GM19328 (cell line): Measurements from ENCODE around the gene C1QTNF4.
"Not testable (repeated sequence)": the region's sequence is repeated elsewhere in the genome, so short reads cannot be mapped to it uniquely, and the experiment has no call there.

Source experiments
- ATAC-seq: cut with Tn5 transposase; IDR thresholded peaks from one replicate; pipeline ENCODE4 v1.9.1; 2021; ENCODE audit warnings: mild to moderate bottlenecking, moderate library complexity; ENCODE audit not compliant: unreplicated experiment

Gene C1QTNF4

GRCh38 chr11:47569646-47570045, 24.6 kb downstream of the C1QTNF4 start:
- no peak for ATAC-seq

GRCh38 chr11:47566149-47566698, 28.0 kb downstream of the C1QTNF4 start:
- no peak for ATAC-seq

- peak; percentile 77 for ATAC-seq
Observed at GRCh38 chr11:47565340-47566148, 28.7 kb downstream of the C1QTNF4 start, which contains the start of gene PTPMT1. TSS of gene PTPMT1 (plus strand) at chr11:47565599. CDS start at chr11:47565623, 24 bp downstream.

- peak; percentile 8 for ATAC-seq
Observed at GRCh38 chr11:47564933-47565339, 29.3 kb downstream of the C1QTNF4 start.

GRCh38 chr11:47564366-47564765, 29.8 kb downstream of the C1QTNF4 start:
- not testable (repeated sequence) for ATAC-seq

GRCh38 chr11:47562393-47562792, 31.8 kb downstream of the C1QTNF4 start:
- ATAC-seq, result not testable (repeated sequence)

- no peak for ATAC-seq
Observed at GRCh38 chr11:47560426-47560825, 33.8 kb downstream of the C1QTNF4 start.

GRCh38 chr11:47558695-47559094, 35.5 kb downstream of the C1QTNF4 start:
- no peak for ATAC-seq

- ATAC-seq, result not testable (repeated sequence)
Observed at GRCh38 chr11:47557004-47557403, 37.2 kb downstream of the C1QTNF4 start.

- ATAC-seq, result peak; percentile 21
Observed at GRCh38 chr11:47553406-47553743, 40.8 kb downstream of the C1QTNF4 start.

- peak; percentile 88 for ATAC-seq
Observed at GRCh38 chr11:47552566-47553405, 41.4 kb downstream of the C1QTNF4 start, which contains the start of gene CELF1. TSS of gene CELF1 (minus strand) at chr11:47553132. CDS start at chr11:47499523, 53,609 bp downstream.

- ATAC-seq, result peak; percentile 2
Observed at GRCh38 chr11:47552056-47552565, 42.1 kb downstream of the C1QTNF4 start.

GRCh38 chr11:47551086-47551485, 43.1 kb downstream of the C1QTNF4 start:
- no peak for ATAC-seq

- no peak for ATAC-seq
Observed at GRCh38 chr11:47550288-47551047, 43.7 kb downstream of the C1QTNF4 start.

- not testable (repeated sequence) for ATAC-seq
Observed at GRCh38 chr11:47546274-47546673, 47.9 kb downstream of the C1QTNF4 start.

GRCh38 chr11:47545298-47545697, 48.9 kb downstream of the C1QTNF4 start:
- ATAC-seq, result no peak

- ATAC-seq, result no peak
Observed at GRCh38 chr11:47541070-47541469, 53.1 kb downstream of the C1QTNF4 start.

- no peak for ATAC-seq
Observed at GRCh38 chr11:47539681-47540039, 54.6 kb downstream of the C1QTNF4 start.
